ENCODE measurements around the gene CENPC.

DNA sequence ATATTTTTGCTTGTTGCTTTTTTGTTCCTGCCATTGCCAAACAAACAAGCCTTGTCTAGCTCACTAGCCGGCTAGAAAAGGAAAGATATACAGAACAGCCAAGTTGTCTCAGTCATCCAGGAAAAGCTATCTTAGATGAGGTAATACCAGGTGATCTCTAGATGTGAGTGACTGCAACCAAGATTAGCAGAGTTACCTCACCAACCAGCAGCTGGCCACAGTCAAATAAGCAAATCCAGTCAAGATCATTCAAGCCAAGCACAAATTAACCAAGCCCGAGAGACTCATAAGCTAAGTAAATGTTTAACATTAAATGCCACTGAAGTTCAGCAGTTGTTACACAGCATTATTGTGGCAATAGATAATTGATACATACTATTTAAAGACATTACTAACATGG, 108.6 kb downstream of the CENPC start:
- TF ChIP-seq EZH2 (IDR thresholded peaks at IDR 0.05; ENCODE audit: low read depth, unreplicated experiment) (no peak), JUNB (IDR thresholded peaks at IDR 0.05; ENCODE audit: unreplicated experiment) (no peak), STAT1 (IDR thresholded peaks at IDR 0.05; ENCODE audit: unreplicated experiment) (no peak), POLR2AphosphoS5 (IDR thresholded peaks at IDR 0.05; ENCODE audit: low read depth) (no peak)
- TF ChIP-seq, protein P1, sequence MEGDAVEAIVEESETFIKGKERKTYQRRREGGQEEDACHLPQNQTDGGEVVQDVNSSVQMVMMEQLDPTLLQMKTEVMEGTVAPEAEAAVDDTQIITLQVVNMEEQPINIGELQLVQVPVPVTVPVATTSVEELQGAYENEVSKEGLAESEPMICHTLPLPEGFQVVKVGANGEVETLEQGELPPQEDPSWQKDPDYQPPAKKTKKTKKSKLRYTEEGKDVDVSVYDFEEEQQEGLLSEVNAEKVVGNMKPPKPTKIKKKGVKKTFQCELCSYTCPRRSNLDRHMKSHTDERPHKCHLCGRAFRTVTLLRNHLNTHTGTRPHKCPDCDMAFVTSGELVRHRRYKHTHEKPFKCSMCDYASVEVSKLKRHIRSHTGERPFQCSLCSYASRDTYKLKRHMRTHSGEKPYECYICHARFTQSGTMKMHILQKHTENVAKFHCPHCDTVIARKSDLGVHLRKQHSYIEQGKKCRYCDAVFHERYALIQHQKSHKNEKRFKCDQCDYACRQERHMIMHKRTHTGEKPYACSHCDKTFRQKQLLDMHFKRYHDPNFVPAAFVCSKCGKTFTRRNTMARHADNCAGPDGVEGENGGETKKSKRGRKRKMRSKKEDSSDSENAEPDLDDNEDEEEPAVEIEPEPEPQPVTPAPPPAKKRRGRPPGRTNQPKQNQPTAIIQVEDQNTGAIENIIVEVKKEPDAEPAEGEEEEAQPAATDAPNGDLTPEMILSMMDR (conservative IDR thresholded peaks at IDR 0.05; ENCODE audit: low read depth in 2 of 2) = no peak
- TF ChIP-seq, protein P2, sequence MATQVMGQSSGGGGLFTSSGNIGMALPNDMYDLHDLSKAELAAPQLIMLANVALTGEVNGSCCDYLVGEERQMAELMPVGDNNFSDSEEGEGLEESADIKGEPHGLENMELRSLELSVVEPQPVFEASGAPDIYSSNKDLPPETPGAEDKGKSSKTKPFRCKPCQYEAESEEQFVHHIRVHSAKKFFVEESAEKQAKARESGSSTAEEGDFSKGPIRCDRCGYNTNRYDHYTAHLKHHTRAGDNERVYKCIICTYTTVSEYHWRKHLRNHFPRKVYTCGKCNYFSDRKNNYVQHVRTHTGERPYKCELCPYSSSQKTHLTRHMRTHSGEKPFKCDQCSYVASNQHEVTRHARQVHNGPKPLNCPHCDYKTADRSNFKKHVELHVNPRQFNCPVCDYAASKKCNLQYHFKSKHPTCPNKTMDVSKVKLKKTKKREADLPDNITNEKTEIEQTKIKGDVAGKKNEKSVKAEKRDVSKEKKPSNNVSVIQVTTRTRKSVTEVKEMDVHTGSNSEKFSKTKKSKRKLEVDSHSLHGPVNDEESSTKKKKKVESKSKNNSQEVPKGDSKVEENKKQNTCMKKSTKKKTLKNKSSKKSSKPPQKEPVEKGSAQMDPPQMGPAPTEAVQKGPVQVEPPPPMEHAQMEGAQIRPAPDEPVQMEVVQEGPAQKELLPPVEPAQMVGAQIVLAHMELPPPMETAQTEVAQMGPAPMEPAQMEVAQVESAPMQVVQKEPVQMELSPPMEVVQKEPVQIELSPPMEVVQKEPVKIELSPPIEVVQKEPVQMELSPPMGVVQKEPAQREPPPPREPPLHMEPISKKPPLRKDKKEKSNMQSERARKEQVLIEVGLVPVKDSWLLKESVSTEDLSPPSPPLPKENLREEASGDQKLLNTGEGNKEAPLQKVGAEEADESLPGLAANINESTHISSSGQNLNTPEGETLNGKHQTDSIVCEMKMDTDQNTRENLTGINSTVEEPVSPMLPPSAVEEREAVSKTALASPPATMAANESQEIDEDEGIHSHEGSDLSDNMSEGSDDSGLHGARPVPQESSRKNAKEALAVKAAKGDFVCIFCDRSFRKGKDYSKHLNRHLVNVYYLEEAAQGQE (IDR thresholded peaks at IDR 0.05; ENCODE audit: unreplicated experiment) = no peak
